Mesenchymal stem cell (in vitro differentiated cells and primary cell): Measurements from ENCODE around the gene ZFAND2B.

Experiments
- DNase-seq: peaks from one replicate; pipeline ENCODE4 v3.0.0-alpha.2; 2013
- H2AFZ ChIP-seq: one replicate; pipeline ENCODE4 v1.6.1; 2013; ENCODE audit warnings: low read depth, mild to moderate bottlenecking, control low read depth, inconsistent platforms, low read length, moderate library complexity
- H2AK5ac ChIP-seq: 2 replicates; pipeline ENCODE4 v1.6.1; 2013; ENCODE audit warnings: low read length, moderate library complexity, mild to moderate bottlenecking, inconsistent platforms; ENCODE audit not compliant: severe bottlenecking
- H2BK120ac ChIP-seq: one replicate; pipeline ENCODE4 v1.6.1; 2013; ENCODE audit warnings: low read depth, mild to moderate bottlenecking, inconsistent platforms, low read length, moderate library complexity
- H2BK12ac ChIP-seq, 2 experiments: one replicate each; pipeline ENCODE4 v1.6.1; 2013; ENCODE audit warnings: inconsistent platforms in 2 of 2, low read length in 2 of 2, mild to moderate bottlenecking in 2 of 2, moderate library complexity in 2 of 2, control low read depth in 1 of 2
- H2BK15ac ChIP-seq: one replicate; pipeline ENCODE4 v1.6.1; 2013; ENCODE audit warnings: mild to moderate bottlenecking, low read depth, inconsistent platforms; ENCODE audit not compliant: poor library complexity, severe bottlenecking
- H2BK5ac ChIP-seq: 2 replicates; pipeline ENCODE4 v1.6.1; 2013; ENCODE audit warnings: low read depth, mild to moderate bottlenecking, low read length, control low read depth, inconsistent platforms; ENCODE audit not compliant: poor library complexity, severe bottlenecking
- H3K14ac ChIP-seq, 2 experiments: one replicate each; pipeline ENCODE4 v1.6.1; 2013; ENCODE audit warnings: inconsistent platforms in 2 of 2, low read length in 2 of 2, control low read depth in 1 of 2, mild to moderate bottlenecking in 1 of 2, moderate library complexity in 1 of 2
- H3K18ac ChIP-seq, 2 experiments: one replicate each; pipeline ENCODE4 v1.6.1; 2013; ENCODE audit warnings: inconsistent platforms in 2 of 2, low read length in 2 of 2, control low read depth in 1 of 2, low read depth in 1 of 2, mild to moderate bottlenecking in 1 of 2
- H3K23ac ChIP-seq, 2 experiments: one replicate each; pipeline ENCODE4 v1.6.1; 2013; ENCODE audit warnings: inconsistent platforms in 2 of 2, low read length in 2 of 2, mild to moderate bottlenecking in 2 of 2, moderate library complexity in 2 of 2, control low read depth in 1 of 2
- H3K27ac ChIP-seq: 2 replicates; pipeline ENCODE4 v1.5.1; 2013; ENCODE audit warnings: mild to moderate bottlenecking, moderate library complexity, low read length, control low read depth, inconsistent platforms; ENCODE audit not compliant: poor library complexity, severe bottlenecking
- H3K27me3 ChIP-seq, 2 experiments: 2 replicates each; pipeline versions ENCODE4 v1.6.1 to v1.7.0; 2013; ENCODE audit warnings: low read length in 2 of 2, mild to moderate bottlenecking in 2 of 2, moderate library complexity in 2 of 2, control low read depth in 1 of 2, inconsistent platforms in 1 of 2; ENCODE audit not compliant: control insufficient read depth in 1 of 2, insufficient read depth in 1 of 2
- H3K36me3 ChIP-seq, 2 experiments: 2 replicates each; pipeline versions ENCODE4 v1.6.1 to v1.7.0; 2013; ENCODE audit warnings: low read length in 2 of 2, control low read depth in 1 of 2, inconsistent platforms in 1 of 2, low read depth in 1 of 2, mild to moderate bottlenecking in 1 of 2; ENCODE audit not compliant: insufficient read depth in 2 of 2, control insufficient read depth in 1 of 2
- H3K4ac ChIP-seq, 2 experiments: one replicate each; pipeline ENCODE4 v1.6.1; 2013; ENCODE audit warnings: inconsistent platforms in 2 of 2, low read length in 2 of 2, mild to moderate bottlenecking in 2 of 2, moderate library complexity in 2 of 2, control low read depth in 1 of 2, low read depth in 1 of 2
- H3K4me1 ChIP-seq: 2 replicates; pipeline ENCODE4 v1.6.1; 2013; ENCODE audit warnings: low read depth, low read length, control low read depth; ENCODE audit not compliant: control insufficient read depth, insufficient read depth
- H3K4me2 ChIP-seq: 2 replicates; pipeline ENCODE4 v1.6.1; 2013; ENCODE audit warnings: low read length, mild to moderate bottlenecking, inconsistent platforms; ENCODE audit not compliant: poor library complexity, severe bottlenecking
- H3K4me3 ChIP-seq, 2 experiments: 2 replicates each; pipeline versions ENCODE4 v1.5.1 to v1.7.0; 2013; ENCODE audit warnings: low read length in 2 of 2, mild to moderate bottlenecking in 2 of 2, control low read depth in 1 of 2, low read depth in 1 of 2; ENCODE audit not compliant: insufficient read depth in 1 of 2
- H3K79me1 ChIP-seq: replicated peaks from 2 replicates; pipeline ENCODE4 v1.6.1; 2013; ENCODE audit warnings: mild to moderate bottlenecking, control low read depth, low read length, inconsistent platforms; ENCODE audit not compliant: poor library complexity, severe bottlenecking
- H3K9ac ChIP-seq: 2 replicates; pipeline ENCODE4 v1.7.0; 2013; ENCODE audit warnings: mild to moderate bottlenecking, low read length, moderate library complexity
- H3K9me3 ChIP-seq: 2 replicates; pipeline ENCODE4 v1.7.0; 2013; ENCODE audit warnings: mild to moderate bottlenecking, low read length; ENCODE audit not compliant: control insufficient read depth
- H4K8ac ChIP-seq: one replicate; pipeline ENCODE4 v1.6.1; 2013; ENCODE audit warnings: inconsistent platforms, mild to moderate bottlenecking, low read length, moderate library complexity
- H4K91ac ChIP-seq: one replicate; pipeline ENCODE4 v1.6.1; 2013; ENCODE audit warnings: mild to moderate bottlenecking, low read length, inconsistent platforms
- WGBS: methylation state at CpG from one replicate; pipeline ENCODE4 v1.1.7; 2013; ENCODE audit warnings: mixed read lengths; 5-methylcytosine and 5-hydroxymethylcytosine counted together

The ZFAND2B gene

DNA sequence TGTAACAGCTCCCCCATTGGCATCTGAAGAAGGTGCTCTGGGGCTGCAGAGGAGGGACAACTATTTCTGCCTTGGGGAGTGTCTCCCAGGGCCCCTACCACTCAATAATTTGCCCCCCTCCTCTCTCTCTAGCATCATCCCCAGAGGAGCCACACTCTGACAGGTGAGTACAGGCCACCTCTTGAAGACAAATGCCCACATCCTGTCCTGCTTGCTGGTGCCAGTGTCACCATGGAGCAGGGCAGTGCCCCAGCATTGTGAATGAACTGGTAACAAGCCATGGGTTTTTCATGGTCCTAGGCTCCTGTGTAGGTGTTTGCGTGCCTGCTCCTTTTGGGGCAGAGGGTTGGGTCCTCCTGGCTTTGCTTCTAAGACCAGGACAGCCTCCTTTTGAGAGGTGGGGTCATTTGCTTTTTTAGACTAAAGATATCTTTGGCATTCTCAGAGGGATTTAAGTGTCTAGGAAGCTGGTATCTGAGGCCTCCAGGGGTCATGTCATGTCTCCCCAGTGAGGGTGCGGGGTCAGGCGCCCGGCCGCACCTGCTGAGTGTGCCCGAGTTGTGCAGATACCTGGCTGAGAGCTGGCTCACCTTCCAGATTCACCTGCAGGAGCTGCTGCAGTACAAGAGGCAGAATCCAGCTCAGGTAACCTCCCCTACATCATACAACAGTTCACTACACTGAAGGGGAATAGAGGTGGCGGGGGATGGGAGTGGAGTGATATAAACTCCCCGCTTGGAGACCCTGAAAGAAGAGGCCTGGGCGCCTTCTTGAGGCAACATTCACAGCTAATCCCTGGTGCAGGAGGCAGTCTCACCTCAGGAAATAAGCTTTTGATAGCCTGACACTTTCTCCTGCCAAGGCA lies 26.7 kb upstream of the ZFAND2B start:
- Histone ChIP-seq H3K27ac (no peak overlapping the region), H4K8ac (no peak overlapping the region), H2BK120ac (no peak overlapping the region), H3K23ac (no peak overlapping the region), H3K14ac (no peak overlapping the region), H3K4me1 (peaks cover 12% of the 10 kb centered on the region), H2BK15ac (no peak overlapping the region), H3K4ac (no peak overlapping the region), H3K36me3 (peaks cover 46 to 58% of the 10 kb centered on the region in 2 experiments), H3K27me3 (no peaks in the 10 kb centered on the region), H3K79me1 (peaks cover 34% of the 10 kb centered on the region), H2BK5ac (no peak overlapping the region), H3K18ac (no peak overlapping the region), H4K91ac (no peak overlapping the region), H3K4me2 (no peak overlapping the region), H3K9me3 (no peaks in the 10 kb centered on the region), H3K4me3 (peak overlapping the region in 1 of 2 experiments; percentile 99), H3K9ac (peak overlapping the region; percentile 99), H2AFZ (no peak overlapping the region), H2BK12ac (no peak overlapping the region), H2AK5ac (no peak overlapping the region)
- no peak for DNase-seq
- WGBS = over 99% methylated on average over 9 of the region's 9 CpGs

DNA sequence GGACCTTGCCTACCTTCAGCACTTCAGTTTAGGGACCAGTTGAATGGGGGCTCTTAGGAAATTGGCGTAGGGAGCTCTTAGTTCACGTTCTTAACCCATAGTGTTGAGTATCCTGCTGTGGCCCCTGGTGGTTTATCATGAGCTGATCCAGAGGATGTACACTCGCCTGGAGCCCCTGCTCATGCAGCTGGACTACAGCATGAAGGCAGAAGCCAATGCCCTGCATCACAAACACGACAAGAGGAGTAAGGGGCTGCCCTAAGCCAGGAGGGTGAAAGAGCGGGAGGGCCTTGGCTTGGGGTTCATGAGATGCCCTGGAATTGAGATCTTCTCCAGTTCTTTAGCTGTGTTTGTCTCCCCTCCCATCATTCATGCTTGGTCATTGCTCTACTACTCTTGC lies 25.6 kb upstream of the ZFAND2B start:
- Histone ChIP-seq H2AK5ac (no peak overlapping the region), H2AFZ (no peak overlapping the region), H3K79me1 (peaks cover 34% of the 10 kb centered on the region), H3K36me3 (peaks cover 44 to 65% of the 10 kb centered on the region in 2 experiments), H3K27ac (no peak overlapping the region), H2BK15ac (no peak overlapping the region), H3K23ac (no peak overlapping the region), H4K91ac (no peak overlapping the region), H3K4me3 (no peak overlapping the region), H3K14ac (no peak overlapping the region), H2BK120ac (no peak overlapping the region), H3K27me3 (no peaks in the 10 kb centered on the region), H3K9ac (no peak overlapping the region), H3K4ac (peak overlapping the region in 1 of 2 experiments; percentile 6), H3K4me1 (peaks cover 9% of the 10 kb centered on the region), H3K4me2 (no peak overlapping the region), H2BK5ac (no peak overlapping the region), H2BK12ac (no peak overlapping the region), H3K9me3 (no peaks in the 10 kb centered on the region), H3K18ac (no peak overlapping the region), H4K8ac (no peak overlapping the region)
- no peak for DNase-seq
- 93% methylated on average over 5 of the region's 5 CpGs for WGBS

DNA sequence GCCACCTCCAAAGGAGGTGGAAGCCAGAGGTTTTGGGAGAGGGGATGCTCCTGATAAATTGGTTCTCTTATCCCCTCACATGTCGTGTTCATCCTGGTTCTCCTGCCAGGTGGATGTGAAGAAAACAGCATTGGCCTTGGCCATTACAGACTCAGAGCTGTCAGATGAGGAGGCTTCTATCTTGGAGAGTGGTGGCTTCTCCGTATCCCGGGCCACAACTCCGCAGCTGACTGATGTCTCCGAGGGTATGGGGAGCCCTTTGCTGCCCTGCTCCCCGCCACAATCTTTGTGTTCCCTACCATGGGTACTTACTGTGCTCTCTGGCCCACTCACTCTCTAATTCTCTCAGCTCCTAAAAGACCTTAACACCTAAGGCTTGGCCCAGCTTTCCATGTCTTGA lies 25.1 kb upstream of the ZFAND2B start:
- Histone ChIP-seq H2BK120ac (no peak overlapping the region), H3K27me3 (no peaks in the 10 kb centered on the region), H3K4me1 (peaks cover 8% of the 10 kb centered on the region), H3K4ac (no peak overlapping the region), H3K9me3 (no peaks in the 10 kb centered on the region), H3K14ac (no peak overlapping the region), H3K79me1 (peaks cover 34% of the 10 kb centered on the region), H2BK5ac (no peak overlapping the region), H3K4me2 (no peak overlapping the region), H4K8ac (no peak overlapping the region), H3K27ac (no peak overlapping the region), H3K9ac (no peak overlapping the region), H2AK5ac (no peak overlapping the region), H2AFZ (no peak overlapping the region), H4K91ac (no peak overlapping the region), H3K18ac (no peak overlapping the region), H3K23ac (no peak overlapping the region), H3K4me3 (no peak overlapping the region), H3K36me3 (peaks cover 44 to 67% of the 10 kb centered on the region in 2 experiments), H2BK12ac (no peak overlapping the region), H2BK15ac (no peak overlapping the region)
- WGBS = 94% methylated on average over 6 of the region's 6 CpGs
- DNase-seq = no peak

DNA sequence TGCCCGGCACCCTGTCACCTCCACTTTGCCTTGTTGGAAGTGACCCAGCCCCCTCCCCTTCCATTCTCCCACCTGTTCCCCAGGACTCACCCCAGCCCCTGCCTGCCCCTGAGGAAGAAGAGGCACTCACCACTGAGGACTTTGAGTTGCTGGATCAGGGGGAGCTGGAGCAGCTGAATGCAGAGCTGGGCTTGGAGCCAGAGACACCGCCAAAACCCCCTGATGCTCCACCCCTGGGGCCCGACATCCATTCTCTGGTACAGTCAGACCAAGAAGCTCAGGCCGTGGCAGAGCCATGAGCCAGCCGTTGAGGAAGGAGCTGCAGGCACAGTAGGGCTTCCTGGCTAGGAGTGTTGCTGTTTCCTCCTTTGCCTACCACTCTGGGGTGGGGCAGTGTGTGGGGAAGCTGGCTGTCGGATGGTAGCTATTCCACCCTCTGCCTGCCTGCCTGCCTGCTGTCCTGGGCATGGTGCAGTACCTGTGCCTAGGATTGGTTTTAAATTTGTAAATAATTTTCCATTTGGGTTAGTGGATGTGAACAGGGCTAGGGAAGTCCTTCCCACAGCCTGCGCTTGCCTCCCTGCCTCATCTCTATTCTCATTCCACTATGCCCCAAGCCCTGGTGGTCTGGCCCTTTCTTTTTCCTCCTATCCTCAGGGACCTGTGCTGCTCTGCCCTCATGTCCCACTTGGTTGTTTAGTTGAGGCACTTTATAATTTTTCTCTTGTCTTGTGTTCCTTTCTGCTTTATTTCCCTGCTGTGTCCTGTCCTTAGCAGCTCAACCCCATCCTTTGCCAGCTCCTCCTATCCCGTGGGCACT lies 24.0 kb upstream of the ZFAND2B start:
- Histone ChIP-seq H3K4me3 (no peak overlapping the region), H4K91ac (no peak overlapping the region), H3K79me1 (peaks cover 34% of the 10 kb centered on the region), H2AFZ (no peak overlapping the region), H3K4ac (no peak overlapping the region), H3K27ac (no peak overlapping the region), H4K8ac (no peak overlapping the region), H3K14ac (no peak overlapping the region), H3K9ac (peak overlapping the region; percentile 1), H3K4me1 (peaks cover 8% of the 10 kb centered on the region), H2BK15ac (peak overlapping the region; percentile 13), H2AK5ac (no peak overlapping the region), H3K27me3 (no peaks in the 10 kb centered on the region), H3K9me3 (no peaks in the 10 kb centered on the region), H2BK12ac (peak overlapping the region in 1 of 2 experiments; percentile 15), H3K18ac (no peak overlapping the region), H3K36me3 (peaks cover 44 to 72% of the 10 kb centered on the region in 2 experiments), H3K23ac (no peak overlapping the region), H3K4me2 (no peak overlapping the region), H2BK5ac (no peak overlapping the region), H2BK120ac (no peak overlapping the region)
- 97% methylated on average over 5 of the region's 8 CpGs for WGBS
- DNase-seq = no peak
